ENCODE results near the gene ITGB7.

DNA sequence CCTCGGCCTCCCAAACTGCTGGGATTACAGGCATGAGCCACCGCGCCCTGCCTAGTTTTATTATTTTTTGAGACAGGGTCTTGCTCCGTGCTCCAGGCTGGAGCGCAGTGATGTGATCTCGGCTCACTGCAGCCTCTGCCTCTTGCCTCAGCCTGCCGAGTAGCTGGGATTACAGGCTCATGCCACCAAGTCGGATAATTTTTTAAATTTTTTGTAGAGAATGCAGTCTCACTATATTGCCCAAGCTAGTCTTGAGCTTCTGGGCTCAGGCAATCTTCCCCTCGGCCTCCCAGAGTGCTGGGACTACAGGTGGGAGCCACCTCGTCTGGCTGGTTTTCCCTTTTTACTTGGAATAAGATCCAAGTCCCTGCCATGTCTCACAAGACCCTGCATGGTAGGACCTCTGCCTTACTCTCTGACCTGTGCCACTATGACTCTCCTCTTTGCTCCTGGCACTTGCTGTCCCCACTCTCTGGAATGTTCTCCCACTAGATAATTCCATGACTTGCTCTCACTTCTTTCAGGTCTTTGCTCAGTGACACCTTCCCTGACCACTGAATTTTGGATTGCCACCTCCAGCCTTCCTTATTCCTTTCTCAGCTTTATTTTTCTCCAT, 32.7 kb upstream of the ITGB7 start:
- no peak for TF ChIP-seq POLR2AphosphoS5 (IDR thresholded peaks at IDR 0.05)
- TF ChIP-seq, protein P1, sequence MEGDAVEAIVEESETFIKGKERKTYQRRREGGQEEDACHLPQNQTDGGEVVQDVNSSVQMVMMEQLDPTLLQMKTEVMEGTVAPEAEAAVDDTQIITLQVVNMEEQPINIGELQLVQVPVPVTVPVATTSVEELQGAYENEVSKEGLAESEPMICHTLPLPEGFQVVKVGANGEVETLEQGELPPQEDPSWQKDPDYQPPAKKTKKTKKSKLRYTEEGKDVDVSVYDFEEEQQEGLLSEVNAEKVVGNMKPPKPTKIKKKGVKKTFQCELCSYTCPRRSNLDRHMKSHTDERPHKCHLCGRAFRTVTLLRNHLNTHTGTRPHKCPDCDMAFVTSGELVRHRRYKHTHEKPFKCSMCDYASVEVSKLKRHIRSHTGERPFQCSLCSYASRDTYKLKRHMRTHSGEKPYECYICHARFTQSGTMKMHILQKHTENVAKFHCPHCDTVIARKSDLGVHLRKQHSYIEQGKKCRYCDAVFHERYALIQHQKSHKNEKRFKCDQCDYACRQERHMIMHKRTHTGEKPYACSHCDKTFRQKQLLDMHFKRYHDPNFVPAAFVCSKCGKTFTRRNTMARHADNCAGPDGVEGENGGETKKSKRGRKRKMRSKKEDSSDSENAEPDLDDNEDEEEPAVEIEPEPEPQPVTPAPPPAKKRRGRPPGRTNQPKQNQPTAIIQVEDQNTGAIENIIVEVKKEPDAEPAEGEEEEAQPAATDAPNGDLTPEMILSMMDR (IDR thresholded peaks at IDR 0.05), result no peak
- TF ChIP-seq POLR2A (IDR thresholded peaks at IDR 0.05), result no peak
- no peak for TF ChIP-seq EP300 (IDR thresholded peaks at IDR 0.05)
